ENCODE results near the gene FGF5.

The FGF5 gene

DNA sequence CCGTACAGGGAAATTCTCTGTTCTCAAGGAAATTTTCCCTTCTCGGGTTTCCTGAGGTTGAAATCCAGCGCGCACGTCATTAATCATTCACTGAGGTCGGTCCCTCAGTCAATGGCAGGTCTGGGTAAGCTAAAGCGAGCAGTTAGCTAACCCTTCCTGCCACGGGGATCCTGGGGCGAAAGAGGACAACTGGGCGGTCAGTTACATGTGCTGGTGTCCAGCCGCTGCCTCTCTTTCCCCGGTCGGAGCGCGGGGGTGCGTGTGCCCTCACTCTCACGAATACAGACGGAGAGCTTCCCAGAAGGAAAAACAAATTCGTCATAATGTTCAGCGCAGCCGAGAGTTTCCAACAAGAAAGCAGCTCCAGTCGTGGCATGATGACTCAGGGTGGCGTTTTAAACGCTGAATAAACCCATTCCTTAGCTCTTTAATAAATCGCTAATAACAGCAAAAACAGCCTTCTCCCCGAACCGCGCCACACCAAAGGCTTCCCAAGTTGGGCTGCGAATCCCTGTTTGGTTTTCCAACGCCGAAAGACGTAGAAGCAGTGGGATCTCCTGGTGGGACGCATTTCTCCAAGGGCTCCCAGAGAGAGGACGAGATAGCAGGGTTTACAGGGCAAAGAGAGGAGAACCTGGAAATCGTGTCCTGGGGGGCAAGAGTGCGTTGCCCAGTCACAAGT lies 752 bp upstream of the FGF5 start:
- TF ChIP-seq, protein P1, sequence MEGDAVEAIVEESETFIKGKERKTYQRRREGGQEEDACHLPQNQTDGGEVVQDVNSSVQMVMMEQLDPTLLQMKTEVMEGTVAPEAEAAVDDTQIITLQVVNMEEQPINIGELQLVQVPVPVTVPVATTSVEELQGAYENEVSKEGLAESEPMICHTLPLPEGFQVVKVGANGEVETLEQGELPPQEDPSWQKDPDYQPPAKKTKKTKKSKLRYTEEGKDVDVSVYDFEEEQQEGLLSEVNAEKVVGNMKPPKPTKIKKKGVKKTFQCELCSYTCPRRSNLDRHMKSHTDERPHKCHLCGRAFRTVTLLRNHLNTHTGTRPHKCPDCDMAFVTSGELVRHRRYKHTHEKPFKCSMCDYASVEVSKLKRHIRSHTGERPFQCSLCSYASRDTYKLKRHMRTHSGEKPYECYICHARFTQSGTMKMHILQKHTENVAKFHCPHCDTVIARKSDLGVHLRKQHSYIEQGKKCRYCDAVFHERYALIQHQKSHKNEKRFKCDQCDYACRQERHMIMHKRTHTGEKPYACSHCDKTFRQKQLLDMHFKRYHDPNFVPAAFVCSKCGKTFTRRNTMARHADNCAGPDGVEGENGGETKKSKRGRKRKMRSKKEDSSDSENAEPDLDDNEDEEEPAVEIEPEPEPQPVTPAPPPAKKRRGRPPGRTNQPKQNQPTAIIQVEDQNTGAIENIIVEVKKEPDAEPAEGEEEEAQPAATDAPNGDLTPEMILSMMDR (conservative IDR thresholded peaks at IDR 0.05; ENCODE audit: control insufficient read depth, insufficient read depth, low read depth, low read length) = no peak
- peak overlapping the region; percentile 91 for H3K4me3 ChIP-seq (ENCODE audit: control insufficient read depth, low read depth, low read length)
- DNase-seq (ENCODE audit: low read depth) = peak; percentile 92

- TF ChIP-seq, protein P1 (conservative IDR thresholded peaks at IDR 0.05; ENCODE audit: control insufficient read depth, insufficient read depth, low read depth, low read length) = no peak
- H3K4me3 ChIP-seq (ENCODE audit: control insufficient read depth, low read depth, low read length) = peak overlapping the region; percentile 91
- DNase-seq (ENCODE audit: low read depth) = peak; percentile 55
These were observed 477 bp downstream of the FGF5 start for GRCh38 chr4:80266902-80267380.

- peak overlapping the region; percentile 91 for H3K4me3 ChIP-seq (ENCODE audit: control insufficient read depth, low read depth, low read length)
- TF ChIP-seq, protein P1 (conservative IDR thresholded peaks at IDR 0.05; ENCODE audit: control insufficient read depth, insufficient read depth, low read depth, low read length) = no peak
- DNase-seq (ENCODE audit: low read depth) = peak; percentile 42
These were observed 1.8 kb downstream of the FGF5 start for GRCh38 chr4:80268081-80268823.

- TF ChIP-seq, protein P1 (conservative IDR thresholded peaks at IDR 0.05; ENCODE audit: control insufficient read depth, insufficient read depth, low read depth, low read length) = no peak
- peak overlapping the region; percentile 91 for H3K4me3 ChIP-seq (ENCODE audit: control insufficient read depth, low read depth, low read length)
- DNase-seq (ENCODE audit: low read depth) = no peak
These were observed 2.5 kb downstream of the FGF5 start for GRCh38 chr4:80268936-80269335.

DNA sequence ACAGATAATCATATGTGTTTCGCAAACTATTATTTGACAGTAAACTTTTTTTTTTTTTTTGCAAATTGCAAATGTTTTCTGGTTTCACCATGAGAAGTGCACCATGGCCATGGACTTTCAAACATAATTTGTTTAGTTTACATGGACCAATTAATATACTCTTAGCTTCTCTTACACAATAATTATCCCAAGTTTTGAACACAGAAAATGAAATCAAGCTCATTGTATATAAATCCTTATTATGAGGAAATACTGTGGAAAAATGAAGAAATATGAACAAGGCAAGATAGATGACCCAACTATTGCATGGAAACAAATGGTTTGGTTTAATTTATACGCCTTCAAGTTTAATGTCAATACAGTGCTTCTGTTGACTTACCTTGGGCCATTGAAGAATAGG lies 3.9 kb downstream of the FGF5 start:
- TF ChIP-seq, protein P1 (conservative IDR thresholded peaks at IDR 0.05; ENCODE audit: control insufficient read depth, insufficient read depth, low read depth, low read length) = no peak
- peak overlapping the region; percentile 10 for H3K4me3 ChIP-seq (ENCODE audit: control insufficient read depth, low read depth, low read length)

DNA sequence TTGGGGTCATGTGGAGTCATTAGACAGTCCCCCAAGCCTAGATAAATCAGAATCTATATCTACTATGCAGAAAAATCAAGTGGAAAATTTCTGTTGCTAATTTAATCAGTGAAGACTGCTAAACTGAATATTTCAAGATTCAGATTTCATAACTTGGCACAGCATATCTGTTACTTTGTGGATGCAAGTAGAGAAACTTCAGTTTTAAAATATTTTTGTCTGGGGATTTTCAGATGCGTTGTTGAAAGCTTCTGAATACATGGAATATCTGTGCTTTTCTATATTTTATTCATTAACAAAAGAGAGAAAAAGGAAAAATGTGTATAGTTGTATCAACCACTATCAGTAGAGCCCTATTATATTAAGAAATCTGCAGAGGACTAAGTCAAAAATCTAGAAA lies 4.4 kb downstream of the FGF5 start:
- peak overlapping the region; percentile 20 for H3K4me3 ChIP-seq (ENCODE audit: control insufficient read depth, low read depth, low read length)
- DNase-seq (ENCODE audit: low read depth) = no peak
- TF ChIP-seq, protein P1 (conservative IDR thresholded peaks at IDR 0.05; ENCODE audit: control insufficient read depth, insufficient read depth, low read depth, low read length) = no peak

More for the DNA sequence above, 3.9 kb downstream of the FGF5 start:
- no peak for DNase-seq (ENCODE audit: low read depth)

Measured in fibroblast of mammary gland (primary cell).